ENCODE results near the gene TUBA4B.

The TUBA4B gene

DNA sequence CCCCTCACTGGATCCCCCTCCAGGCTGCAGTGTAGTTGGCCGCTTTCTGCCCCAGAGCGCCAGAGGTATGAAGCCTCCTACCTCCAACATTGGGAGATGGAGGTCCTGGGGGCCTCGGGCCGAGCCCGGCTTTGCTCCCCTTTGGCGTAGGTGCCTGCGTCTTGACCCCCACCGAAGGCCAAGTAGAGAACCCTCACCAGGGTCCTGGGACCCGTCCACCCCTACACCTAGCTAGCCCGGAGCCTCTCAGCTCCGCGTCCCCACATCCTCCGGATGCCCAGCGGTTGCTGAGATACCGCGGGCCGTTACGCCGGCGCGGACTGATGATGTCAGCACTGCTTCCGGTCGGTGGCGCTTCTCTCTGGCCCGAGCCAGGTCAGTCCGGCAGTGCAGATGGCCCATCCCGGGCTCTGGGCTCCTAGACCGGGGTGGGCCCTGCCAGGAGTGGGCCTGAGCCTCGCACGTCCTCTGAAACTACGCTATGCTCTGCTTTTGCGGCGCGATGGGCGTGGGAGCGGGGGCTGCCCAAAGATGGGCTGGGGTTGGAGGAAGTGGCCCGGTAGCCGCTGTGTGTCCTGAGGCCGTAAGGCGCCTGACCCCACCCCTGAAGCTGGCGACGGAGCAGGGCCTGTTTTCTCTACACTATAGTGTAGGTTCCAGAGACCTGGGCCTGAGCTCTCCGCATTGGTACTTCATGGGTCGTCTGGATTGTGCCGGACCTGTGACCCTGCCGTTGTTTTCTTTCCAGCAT, 7.7 kb upstream of the TUBA4B start, which contains the start of the genes GLB1L and STK16 (continued):
- TF ChIP-seq KLF9 (tag by site-specific recombination; IDR thresholded peaks at IDR 0.05; ENCODE audit: low read depth) (no peak; the same call in 1 of the 2 replicates), ZNF248 (tag by site-specific recombination; IDR thresholded peaks at IDR 0.05) (no peak), ZNF426 (tag by site-specific recombination; IDR thresholded peaks at IDR 0.05) (no peak), ZNF146 (tag by site-specific recombination; IDR thresholded peaks at IDR 0.05) (no peak), ZNF837 (tag by site-specific recombination; IDR thresholded peaks at IDR 0.05) (no peak), ZFP3 (tag by site-specific recombination; IDR thresholded peaks at IDR 0.05; ENCODE audit: low read depth) (no peak), KLF7 (tag by site-specific recombination; IDR thresholded peaks at IDR 0.05; ENCODE audit: borderline replicate concordance) (no peak), ZBTB17 (tag by site-specific recombination; IDR thresholded peaks at IDR 0.05) (peak; percentile 99), ZFHX2 (tag by site-specific recombination; conservative IDR thresholded peaks at IDR 0.05) (no peak), MYNN (tag by site-specific recombination; IDR thresholded peaks at IDR 0.05; ENCODE audit: borderline replicate concordance) (no peak), ZEB2 (tag by site-specific recombination; IDR thresholded peaks at IDR 0.05) (peak; percentile 73), ZXDB (tag by site-specific recombination; IDR thresholded peaks at IDR 0.05) (peak; percentile 54), ZNF37A (tag by site-specific recombination; IDR thresholded peaks at IDR 0.05) (no peak), TCF7L2 (IDR thresholded peaks at IDR 0.05; ENCODE audit: borderline replicate concordance, low read depth, low read length) (no peak), ZNF423 (tag by site-specific recombination; IDR thresholded peaks at IDR 0.05) (no peak), YY1 (tag by site-specific recombination; IDR thresholded peaks at IDR 0.05) (no peak), SALL2 (tag by site-specific recombination; IDR thresholded peaks at IDR 0.05; ENCODE audit: borderline replicate concordance) (no peak)
- TF ChIP-seq, protein P1, sequence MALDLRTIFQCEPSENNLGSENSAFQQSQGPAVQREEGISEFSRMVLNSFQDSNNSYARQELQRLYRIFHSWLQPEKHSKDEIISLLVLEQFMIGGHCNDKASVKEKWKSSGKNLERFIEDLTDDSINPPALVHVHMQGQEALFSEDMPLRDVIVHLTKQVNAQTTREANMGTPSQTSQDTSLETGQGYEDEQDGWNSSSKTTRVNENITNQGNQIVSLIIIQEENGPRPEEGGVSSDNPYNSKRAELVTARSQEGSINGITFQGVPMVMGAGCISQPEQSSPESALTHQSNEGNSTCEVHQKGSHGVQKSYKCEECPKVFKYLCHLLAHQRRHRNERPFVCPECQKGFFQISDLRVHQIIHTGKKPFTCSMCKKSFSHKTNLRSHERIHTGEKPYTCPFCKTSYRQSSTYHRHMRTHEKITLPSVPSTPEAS (tag by site-specific recombination; IDR thresholded peaks at IDR 0.05): no peak
- TF ChIP-seq, protein P2, sequence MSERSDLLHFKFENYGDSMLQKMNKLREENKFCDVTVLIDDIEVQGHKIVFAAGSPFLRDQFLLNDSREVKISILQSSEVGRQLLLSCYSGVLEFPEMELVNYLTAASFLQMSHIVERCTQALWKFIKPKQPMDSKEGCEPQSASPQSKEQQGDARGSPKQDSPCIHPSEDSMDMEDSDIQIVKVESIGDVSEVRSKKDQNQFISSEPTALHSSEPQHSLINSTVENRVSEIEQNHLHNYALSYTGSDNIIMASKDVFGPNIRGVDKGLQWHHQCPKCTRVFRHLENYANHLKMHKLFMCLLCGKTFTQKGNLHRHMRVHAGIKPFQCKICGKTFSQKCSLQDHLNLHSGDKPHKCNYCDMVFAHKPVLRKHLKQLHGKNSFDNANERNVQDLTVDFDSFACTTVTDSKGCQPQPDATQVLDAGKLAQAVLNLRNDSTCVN (tag by site-specific recombination; optimal IDR thresholded peaks at IDR 0.05): peak; percentile 41
- TF ChIP-seq, protein P3, sequence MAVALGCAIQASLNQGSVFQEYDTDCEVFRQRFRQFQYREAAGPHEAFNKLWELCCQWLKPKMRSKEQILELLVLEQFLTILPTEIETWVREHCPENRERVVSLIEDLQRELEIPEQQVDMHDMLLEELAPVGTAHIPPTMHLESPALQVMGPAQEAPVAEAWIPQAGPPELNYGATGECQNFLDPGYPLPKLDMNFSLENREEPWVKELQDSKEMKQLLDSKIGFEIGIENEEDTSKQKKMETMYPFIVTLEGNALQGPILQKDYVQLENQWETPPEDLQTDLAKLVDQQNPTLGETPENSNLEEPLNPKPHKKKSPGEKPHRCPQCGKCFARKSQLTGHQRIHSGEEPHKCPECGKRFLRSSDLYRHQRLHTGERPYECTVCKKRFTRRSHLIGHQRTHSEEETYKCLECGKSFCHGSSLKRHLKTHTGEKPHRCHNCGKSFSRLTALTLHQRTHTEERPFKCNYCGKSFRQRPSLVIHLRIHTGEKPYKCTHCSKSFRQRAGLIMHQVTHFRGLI (tag by site-specific recombination; IDR thresholded peaks at IDR 0.05): no peak
- TF ChIP-seq, protein P4, sequence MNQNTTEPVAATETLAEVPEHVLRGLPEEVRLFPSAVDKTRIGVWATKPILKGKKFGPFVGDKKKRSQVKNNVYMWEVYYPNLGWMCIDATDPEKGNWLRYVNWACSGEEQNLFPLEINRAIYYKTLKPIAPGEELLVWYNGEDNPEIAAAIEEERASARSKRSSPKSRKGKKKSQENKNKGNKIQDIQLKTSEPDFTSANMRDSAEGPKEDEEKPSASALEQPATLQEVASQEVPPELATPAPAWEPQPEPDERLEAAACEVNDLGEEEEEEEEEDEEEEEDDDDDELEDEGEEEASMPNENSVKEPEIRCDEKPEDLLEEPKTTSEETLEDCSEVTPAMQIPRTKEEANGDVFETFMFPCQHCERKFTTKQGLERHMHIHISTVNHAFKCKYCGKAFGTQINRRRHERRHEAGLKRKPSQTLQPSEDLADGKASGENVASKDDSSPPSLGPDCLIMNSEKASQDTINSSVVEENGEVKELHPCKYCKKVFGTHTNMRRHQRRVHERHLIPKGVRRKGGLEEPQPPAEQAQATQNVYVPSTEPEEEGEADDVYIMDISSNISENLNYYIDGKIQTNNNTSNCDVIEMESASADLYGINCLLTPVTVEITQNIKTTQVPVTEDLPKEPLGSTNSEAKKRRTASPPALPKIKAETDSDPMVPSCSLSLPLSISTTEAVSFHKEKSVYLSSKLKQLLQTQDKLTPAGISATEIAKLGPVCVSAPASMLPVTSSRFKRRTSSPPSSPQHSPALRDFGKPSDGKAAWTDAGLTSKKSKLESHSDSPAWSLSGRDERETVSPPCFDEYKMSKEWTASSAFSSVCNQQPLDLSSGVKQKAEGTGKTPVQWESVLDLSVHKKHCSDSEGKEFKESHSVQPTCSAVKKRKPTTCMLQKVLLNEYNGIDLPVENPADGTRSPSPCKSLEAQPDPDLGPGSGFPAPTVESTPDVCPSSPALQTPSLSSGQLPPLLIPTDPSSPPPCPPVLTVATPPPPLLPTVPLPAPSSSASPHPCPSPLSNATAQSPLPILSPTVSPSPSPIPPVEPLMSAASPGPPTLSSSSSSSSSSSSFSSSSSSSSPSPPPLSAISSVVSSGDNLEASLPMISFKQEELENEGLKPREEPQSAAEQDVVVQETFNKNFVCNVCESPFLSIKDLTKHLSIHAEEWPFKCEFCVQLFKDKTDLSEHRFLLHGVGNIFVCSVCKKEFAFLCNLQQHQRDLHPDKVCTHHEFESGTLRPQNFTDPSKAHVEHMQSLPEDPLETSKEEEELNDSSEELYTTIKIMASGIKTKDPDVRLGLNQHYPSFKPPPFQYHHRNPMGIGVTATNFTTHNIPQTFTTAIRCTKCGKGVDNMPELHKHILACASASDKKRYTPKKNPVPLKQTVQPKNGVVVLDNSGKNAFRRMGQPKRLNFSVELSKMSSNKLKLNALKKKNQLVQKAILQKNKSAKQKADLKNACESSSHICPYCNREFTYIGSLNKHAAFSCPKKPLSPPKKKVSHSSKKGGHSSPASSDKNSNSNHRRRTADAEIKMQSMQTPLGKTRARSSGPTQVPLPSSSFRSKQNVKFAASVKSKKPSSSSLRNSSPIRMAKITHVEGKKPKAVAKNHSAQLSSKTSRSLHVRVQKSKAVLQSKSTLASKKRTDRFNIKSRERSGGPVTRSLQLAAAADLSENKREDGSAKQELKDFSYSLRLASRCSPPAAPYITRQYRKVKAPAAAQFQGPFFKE (tag by site-specific recombination; IDR thresholded peaks at IDR 0.05; ENCODE audit: borderline replicate concordance): no peak
- TF ChIP-seq, protein P5, sequence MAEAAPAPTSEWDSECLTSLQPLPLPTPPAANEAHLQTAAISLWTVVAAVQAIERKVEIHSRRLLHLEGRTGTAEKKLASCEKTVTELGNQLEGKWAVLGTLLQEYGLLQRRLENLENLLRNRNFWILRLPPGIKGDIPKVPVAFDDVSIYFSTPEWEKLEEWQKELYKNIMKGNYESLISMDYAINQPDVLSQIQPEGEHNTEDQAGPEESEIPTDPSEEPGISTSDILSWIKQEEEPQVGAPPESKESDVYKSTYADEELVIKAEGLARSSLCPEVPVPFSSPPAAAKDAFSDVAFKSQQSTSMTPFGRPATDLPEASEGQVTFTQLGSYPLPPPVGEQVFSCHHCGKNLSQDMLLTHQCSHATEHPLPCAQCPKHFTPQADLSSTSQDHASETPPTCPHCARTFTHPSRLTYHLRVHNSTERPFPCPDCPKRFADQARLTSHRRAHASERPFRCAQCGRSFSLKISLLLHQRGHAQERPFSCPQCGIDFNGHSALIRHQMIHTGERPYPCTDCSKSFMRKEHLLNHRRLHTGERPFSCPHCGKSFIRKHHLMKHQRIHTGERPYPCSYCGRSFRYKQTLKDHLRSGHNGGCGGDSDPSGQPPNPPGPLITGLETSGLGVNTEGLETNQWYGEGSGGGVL (tag by site-specific recombination; IDR thresholded peaks at IDR 0.05): peak; percentile 58
- TF ChIP-seq, protein P6, sequence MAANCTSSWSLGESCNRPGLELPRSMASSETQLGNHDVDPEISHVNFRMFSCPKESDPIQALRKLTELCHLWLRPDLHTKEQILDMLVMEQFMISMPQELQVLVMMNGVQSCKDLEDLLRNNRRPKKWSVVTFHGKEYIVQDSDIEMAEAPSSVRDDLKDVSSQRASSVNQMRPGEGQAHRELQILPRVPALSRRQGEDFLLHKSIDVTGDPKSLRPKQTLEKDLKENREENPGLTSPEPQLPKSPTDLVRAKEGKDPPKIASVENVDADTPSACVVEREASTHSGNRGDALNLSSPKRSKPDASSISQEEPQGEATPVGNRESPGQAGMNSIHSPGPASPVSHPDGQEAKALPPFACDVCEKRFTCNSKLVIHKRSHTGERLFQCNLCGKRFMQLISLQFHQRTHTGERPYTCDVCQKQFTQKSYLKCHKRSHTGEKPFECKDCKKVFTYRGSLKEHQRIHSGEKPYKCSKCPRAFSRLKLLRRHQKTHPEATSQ (tag by site-specific recombination; IDR thresholded peaks at IDR 0.05): no peak
- TF ChIP-seq, protein P7, sequence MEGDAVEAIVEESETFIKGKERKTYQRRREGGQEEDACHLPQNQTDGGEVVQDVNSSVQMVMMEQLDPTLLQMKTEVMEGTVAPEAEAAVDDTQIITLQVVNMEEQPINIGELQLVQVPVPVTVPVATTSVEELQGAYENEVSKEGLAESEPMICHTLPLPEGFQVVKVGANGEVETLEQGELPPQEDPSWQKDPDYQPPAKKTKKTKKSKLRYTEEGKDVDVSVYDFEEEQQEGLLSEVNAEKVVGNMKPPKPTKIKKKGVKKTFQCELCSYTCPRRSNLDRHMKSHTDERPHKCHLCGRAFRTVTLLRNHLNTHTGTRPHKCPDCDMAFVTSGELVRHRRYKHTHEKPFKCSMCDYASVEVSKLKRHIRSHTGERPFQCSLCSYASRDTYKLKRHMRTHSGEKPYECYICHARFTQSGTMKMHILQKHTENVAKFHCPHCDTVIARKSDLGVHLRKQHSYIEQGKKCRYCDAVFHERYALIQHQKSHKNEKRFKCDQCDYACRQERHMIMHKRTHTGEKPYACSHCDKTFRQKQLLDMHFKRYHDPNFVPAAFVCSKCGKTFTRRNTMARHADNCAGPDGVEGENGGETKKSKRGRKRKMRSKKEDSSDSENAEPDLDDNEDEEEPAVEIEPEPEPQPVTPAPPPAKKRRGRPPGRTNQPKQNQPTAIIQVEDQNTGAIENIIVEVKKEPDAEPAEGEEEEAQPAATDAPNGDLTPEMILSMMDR (tag by site-specific recombination; IDR thresholded peaks at IDR 0.05): peak; percentile 32; the same call in 1 of the 2 replicates

All from HEK293 (cell line).